HS-27A (cell line): ENCODE data around the gene KLHL41.

Experiments
- DNase-seq: peaks from one replicate; pipeline ENCODE4 v3.0.0-alpha.2; 2012; ENCODE audit warnings: low read depth, missing footprints

KLHL41 gene

GRCh38 chr2:169509298-169509885 lies at the start of gene KLHL41:
KLHL41 (plus strand) TSS chr2:169509702; CDS start chr2:169509779, 77 bp downstream.
- no peak for DNase-seq

- DNase-seq = no peak
Measured at GRCh38 chr2:169461143-169461542, 48.4 kb upstream of the KLHL41 start.

GRCh38 chr2:169462896-169463695 lies 46.4 kb upstream of the KLHL41 start:
- DNase-seq = no peak

GRCh38 chr2:169464466-169464865 lies 45.0 kb upstream of the KLHL41 start:
- no peak for DNase-seq

- no peak for DNase-seq
Measured at GRCh38 chr2:169464882-169465281, 44.6 kb upstream of the KLHL41 start.

- no peak for DNase-seq
Measured at GRCh38 chr2:169468841-169469240, 40.7 kb upstream of the KLHL41 start.

GRCh38 chr2:169469952-169470572 lies 39.4 kb upstream of the KLHL41 start:
- no peak for DNase-seq

GRCh38 chr2:169472249-169472648 lies 37.3 kb upstream of the KLHL41 start:
- DNase-seq = no peak

- no peak for DNase-seq
Measured at GRCh38 chr2:169476459-169476858, 33.0 kb upstream of the KLHL41 start.

GRCh38 chr2:169478339-169478738 lies 31.2 kb upstream of the KLHL41 start:
- DNase-seq = no peak

GRCh38 chr2:169478745-169479256 lies 30.7 kb upstream of the KLHL41 start:
- no peak for DNase-seq

GRCh38 chr2:169479257-169480078 lies 30.0 kb upstream of the KLHL41 start, which contains the start of gene BBS5:
BBS5 (plus strand) TSS chr2:169479494; CDS start chr2:169479554, 60 bp downstream.
- DNase-seq = peak; percentile 50

GRCh38 chr2:169480079-169480465 lies 29.4 kb upstream of the KLHL41 start:
- no peak for DNase-seq

GRCh38 chr2:169485650-169486138 lies 23.8 kb upstream of the KLHL41 start:
- no peak for DNase-seq

GRCh38 chr2:169486487-169486886 lies 23.0 kb upstream of the KLHL41 start:
- no peak for DNase-seq

- no peak for DNase-seq
Measured at GRCh38 chr2:169490834-169491233, 18.7 kb upstream of the KLHL41 start.

- no peak for DNase-seq
Measured at GRCh38 chr2:169491378-169491777, 18.1 kb upstream of the KLHL41 start.

GRCh38 chr2:169493360-169493759 lies 16.1 kb upstream of the KLHL41 start:
- DNase-seq = no peak

- no peak for DNase-seq
Measured at GRCh38 chr2:169495310-169495928, 14.1 kb upstream of the KLHL41 start.

- no peak for DNase-seq
Measured at GRCh38 chr2:169504651-169505050, 4.9 kb upstream of the KLHL41 start.

- no peak for DNase-seq
Measured at GRCh38 chr2:169507698-169508097, 1.8 kb upstream of the KLHL41 start.
